ENCODE results near the gene HMG20B.

Gene HMG20B

GRCh38 chr19:3585301-3586126 is 12.8 kb downstream of the HMG20B start, which contains the start of gene GIPC3:
TSS of gene GIPC3 (plus strand) at chr19:3585478. CDS start at chr19:3585598, 120 bp downstream.
- no peak for DNase-seq

GRCh38 chr19:3586127-3586626 is 13.4 kb downstream of the HMG20B start:
- no peak for DNase-seq

GRCh38 chr19:3586707-3587346 is 14.1 kb downstream of the HMG20B start:
- DNase-seq: no peak

GRCh38 chr19:3589439-3589838 is 16.7 kb downstream of the HMG20B start:
- no peak for DNase-seq

- no peak for DNase-seq
Measured at GRCh38 chr19:3589949-3590348, 17.2 kb downstream of the HMG20B start.

- no peak for DNase-seq
Measured at GRCh38 chr19:3590991-3591659, 18.4 kb downstream of the HMG20B start.

- no peak for DNase-seq
Measured at GRCh38 chr19:3591876-3592613, 19.3 kb downstream of the HMG20B start.

GRCh38 chr19:3593156-3593555 is 20.4 kb downstream of the HMG20B start:
- DNase-seq: no peak

- no peak for DNase-seq
Measured at GRCh38 chr19:3595521-3596061, 22.8 kb downstream of the HMG20B start.

GRCh38 chr19:3599776-3600187 is 27.0 kb downstream of the HMG20B start:
- DNase-seq: no peak

GRCh38 chr19:3601021-3601420 is 28.3 kb downstream of the HMG20B start:
- DNase-seq: no peak

GRCh38 chr19:3603121-3603811 is 30.5 kb downstream of the HMG20B start:
- no peak for DNase-seq

- DNase-seq: no peak
Measured at GRCh38 chr19:3604227-3604986, 31.7 kb downstream of the HMG20B start.

- no peak for DNase-seq
Measured at GRCh38 chr19:3604987-3605343, 32.2 kb downstream of the HMG20B start.

GRCh38 chr19:3605361-3605760 is 32.6 kb downstream of the HMG20B start:
- no peak for DNase-seq

GRCh38 chr19:3605770-3606169 is 33.0 kb downstream of the HMG20B start:
- DNase-seq: no peak

GRCh38 chr19:3606174-3606689 is 33.5 kb downstream of the HMG20B start:
- DNase-seq: no peak

- DNase-seq: peak; percentile 66
Measured at GRCh38 chr19:3606690-3607289, 34.0 kb downstream of the HMG20B start, which contains the start of gene TBXA2R. TSS of gene TBXA2R (minus strand) at chr19:3606875. CDS start at chr19:3600634, 6,241 bp downstream.

- DNase-seq: peak; percentile 42
Measured at GRCh38 chr19:3607303-3608078, 34.7 kb downstream of the HMG20B start.
